ENCODE data around the gene CABLES1. TPM values are rescaled to one million over a fixed set of nuclear protein-coding genes. Genes with fewer than 3 reads are reported as not detected.
A peak's percentile ranks its signal among the peaks of the same experiment; 100 is the strongest.

CABLES1 gene
- total RNA-seq, 2 experiments from 2014 or later, result not detected

GRCh38 chr18:23234619-23235018 lies 99.3 kb downstream of the CABLES1 start:
- Mint-ChIP-seq H3K4me3 (no peak overlapping the region), H3K27me3 (no peaks in the 10 kb centered on the region), H3K27ac (peak overlapping the region; percentile 61), H3K36me3 (ENCODE audit: low read depth) (no peaks in the 10 kb centered on the region), H3K9me3 (no peaks in the 10 kb centered on the region), H3K4me1 (ENCODE audit: low read depth) (peaks cover 40% of the 10 kb centered on the region)
- no peak overlapping the region for H3K4me3 ChIP-seq (ENCODE audit: low read length)
- H3K9me3 ChIP-seq (ENCODE audit: control insufficient read depth in 1 of 2, insufficient read depth in 1 of 2, low read length in 2 of 2), result no peaks in the 10 kb centered on the region
- CTCF ChIA-PET, result no interaction called here
- no peak overlapping the region for H3K27ac ChIP-seq (ENCODE audit: low read depth in 1 of 2, low read length in 2 of 2)
- H3K4me1 ChIP-seq (ENCODE audit: insufficient read depth, low read length), result peaks cover 41% of the 10 kb centered on the region
- no peak for TF ChIP-seq CTCF (IDR thresholded peaks at IDR 0.05)
- POLR2A ChIA-PET, result no interaction called here
- intact Hi-C loops (cut with DNase I, micrococcal nuclease), result loop anchor here (5.0 to 10.0 kb wide), 3 partner anchors 102 to 300 kb away; partner anchors contain the start of gene RBBP8 (in 1 of the 2)
- H3K27me3 ChIP-seq (ENCODE audit: control insufficient read depth in 1 of 2, insufficient read depth in 2 of 2, low read length in 2 of 2), result no peaks in the 10 kb centered on the region
- H3K36me3 ChIP-seq (ENCODE audit: insufficient read depth, low read length), result no peaks in the 10 kb centered on the region
- ATAC-seq (ENCODE audit: poor library complexity) (no peak), DNase-seq (no peak)

- DNase-seq (no peak), ATAC-seq (ENCODE audit: poor library complexity) (no peak)
- Histone ChIP-seq H3K4me1 (ENCODE audit: insufficient read depth, low read length) (peaks cover 39% of the 10 kb centered on the region), H3K27ac (ENCODE audit: low read depth in 1 of 2, low read length in 2 of 2) (no peak overlapping the region), H3K27me3 (ENCODE audit: control insufficient read depth in 1 of 2, insufficient read depth in 2 of 2, low read length in 2 of 2) (no peaks in the 10 kb centered on the region), H3K4me3 (ENCODE audit: low read length) (no peak overlapping the region), H3K9me3 (ENCODE audit: control insufficient read depth in 1 of 2, insufficient read depth in 1 of 2, low read length in 2 of 2) (no peaks in the 10 kb centered on the region), H3K36me3 (ENCODE audit: insufficient read depth, low read length) (no peaks in the 10 kb centered on the region)
- intact Hi-C loops (cut with DNase I, micrococcal nuclease), result loop anchor here in 1 of 2 experiments (10.0 kb wide), 2 partner anchors 161 to 301 kb away; partner anchors contain the start of gene RBBP8
- ChIA-PET POLR2A (no interaction called here), CTCF (no interaction called here)
- H3K27ac Mint-ChIP-seq, result peak overlapping the region; percentile 24
- no peaks in the 10 kb centered on the region for H3K9me3 Mint-ChIP-seq
- H3K36me3 Mint-ChIP-seq (ENCODE audit: low read depth), result no peaks in the 10 kb centered on the region
- no peak for TF ChIP-seq CTCF (IDR thresholded peaks at IDR 0.05)
- peaks cover 37% of the 10 kb centered on the region for H3K4me1 Mint-ChIP-seq (ENCODE audit: low read depth)
- H3K27me3 Mint-ChIP-seq, result no peaks in the 10 kb centered on the region
- H3K4me3 Mint-ChIP-seq, result no peak overlapping the region
These were observed 100.1 kb downstream of the CABLES1 start for GRCh38 chr18:23235336-23235735.

GRCh38 chr18:23235860-23236259 lies 100.6 kb downstream of the CABLES1 start:
- POLR2A ChIA-PET, result no interaction called here

More at GRCh38 chr18:23235860-23236259, 100.6 kb downstream of the CABLES1 start:
- H3K27me3 Mint-ChIP-seq, result no peaks in the 10 kb centered on the region
- Histone ChIP-seq H3K4me1 (ENCODE audit: insufficient read depth, low read length) (peaks cover 34% of the 10 kb centered on the region), H3K4me3 (ENCODE audit: low read length) (no peak overlapping the region), H3K27me3 (ENCODE audit: control insufficient read depth in 1 of 2, insufficient read depth in 2 of 2, low read length in 2 of 2) (no peaks in the 10 kb centered on the region), H3K27ac (ENCODE audit: low read depth in 1 of 2, low read length in 2 of 2) (no peak overlapping the region), H3K36me3 (ENCODE audit: insufficient read depth, low read length) (no peaks in the 10 kb centered on the region), H3K9me3 (ENCODE audit: control insufficient read depth in 1 of 2, insufficient read depth in 1 of 2, low read length in 2 of 2) (no peaks in the 10 kb centered on the region)
- H3K4me3 Mint-ChIP-seq, result no peak overlapping the region
- H3K36me3 Mint-ChIP-seq (ENCODE audit: low read depth), result no peaks in the 10 kb centered on the region
- H3K9me3 Mint-ChIP-seq, result no peaks in the 10 kb centered on the region
- no peak for DNase-seq
- intact Hi-C loops (cut with DNase I, micrococcal nuclease), result loop anchor here in 1 of 2 experiments (10.0 kb wide), 2 partner anchors 161 to 301 kb away; partner anchors contain the start of gene RBBP8
- peak overlapping the region; percentile 24 for H3K27ac Mint-ChIP-seq
- no peak for ATAC-seq (ENCODE audit: poor library complexity)
- no peak for TF ChIP-seq CTCF (IDR thresholded peaks at IDR 0.05)
- CTCF ChIA-PET, result no interaction called here
- peaks cover 35% of the 10 kb centered on the region for H3K4me1 Mint-ChIP-seq (ENCODE audit: low read depth)
